Activated T-cell treated with anti-CD3 and anti-CD28 coated beads for 1 hour (primary cell): ENCODE measurements around the gene NR3C1.

Source experiments
- DNase-seq: peaks from one replicate; pipeline ENCODE4 v3.0.0-alpha.2; 2020; ENCODE audit warnings: low read depth

NR3C1 gene

GRCh38 chr5:143398451-143399237 lies 4.8 kb downstream of the NR3C1 start:
- DNase-seq: no peak

GRCh38 chr5:143398053-143398355 lies 5.5 kb downstream of the NR3C1 start:
- no peak for DNase-seq

GRCh38 chr5:143397302-143398052 lies 6.0 kb downstream of the NR3C1 start:
- no peak for DNase-seq

GRCh38 chr5:143396353-143396940 lies 7.0 kb downstream of the NR3C1 start:
- no peak for DNase-seq

GRCh38 chr5:143395638-143396352 lies 7.7 kb downstream of the NR3C1 start:
- no peak for DNase-seq

GRCh38 chr5:143393524-143393923 lies 10.0 kb downstream of the NR3C1 start:
- no peak for DNase-seq

- no peak for DNase-seq
Measured at GRCh38 chr5:143390941-143391340, 12.5 kb downstream of the NR3C1 start.

GRCh38 chr5:143390258-143390657 lies 13.2 kb downstream of the NR3C1 start:
- DNase-seq: no peak

GRCh38 chr5:143386725-143387124 lies 16.8 kb downstream of the NR3C1 start:
- no peak for DNase-seq

GRCh38 chr5:143384865-143385657 lies 18.4 kb downstream of the NR3C1 start:
- DNase-seq: no peak

GRCh38 chr5:143383988-143384387 lies 19.5 kb downstream of the NR3C1 start:
- DNase-seq: no peak

- no peak for DNase-seq
Measured at GRCh38 chr5:143379606-143380005, 23.9 kb downstream of the NR3C1 start.

GRCh38 chr5:143376911-143377813 lies 26.3 kb downstream of the NR3C1 start:
- DNase-seq: no peak

- DNase-seq: no peak
Measured at GRCh38 chr5:143376195-143376779, 27.2 kb downstream of the NR3C1 start.

- no peak for DNase-seq
Measured at GRCh38 chr5:143374496-143375217, 28.8 kb downstream of the NR3C1 start.

GRCh38 chr5:143373076-143373475 lies 30.4 kb downstream of the NR3C1 start:
- DNase-seq: no peak

GRCh38 chr5:143372187-143372829 lies 31.2 kb downstream of the NR3C1 start:
- no peak for DNase-seq

GRCh38 chr5:143370440-143370839 lies 33.0 kb downstream of the NR3C1 start:
- DNase-seq: no peak

- no peak for DNase-seq
Measured at GRCh38 chr5:143364061-143364460, 39.4 kb downstream of the NR3C1 start.
